HG03457 (cell line): Measurements from ENCODE around the gene PIGO.

Experiments
- ATAC-seq: cut with Tn5 transposase; IDR thresholded peaks from one replicate; pipeline ENCODE4 v1.9.1; 2021; ENCODE audit warnings: moderate number of reproducible peaks; ENCODE audit not compliant: unreplicated experiment

PIGO gene

DNA sequence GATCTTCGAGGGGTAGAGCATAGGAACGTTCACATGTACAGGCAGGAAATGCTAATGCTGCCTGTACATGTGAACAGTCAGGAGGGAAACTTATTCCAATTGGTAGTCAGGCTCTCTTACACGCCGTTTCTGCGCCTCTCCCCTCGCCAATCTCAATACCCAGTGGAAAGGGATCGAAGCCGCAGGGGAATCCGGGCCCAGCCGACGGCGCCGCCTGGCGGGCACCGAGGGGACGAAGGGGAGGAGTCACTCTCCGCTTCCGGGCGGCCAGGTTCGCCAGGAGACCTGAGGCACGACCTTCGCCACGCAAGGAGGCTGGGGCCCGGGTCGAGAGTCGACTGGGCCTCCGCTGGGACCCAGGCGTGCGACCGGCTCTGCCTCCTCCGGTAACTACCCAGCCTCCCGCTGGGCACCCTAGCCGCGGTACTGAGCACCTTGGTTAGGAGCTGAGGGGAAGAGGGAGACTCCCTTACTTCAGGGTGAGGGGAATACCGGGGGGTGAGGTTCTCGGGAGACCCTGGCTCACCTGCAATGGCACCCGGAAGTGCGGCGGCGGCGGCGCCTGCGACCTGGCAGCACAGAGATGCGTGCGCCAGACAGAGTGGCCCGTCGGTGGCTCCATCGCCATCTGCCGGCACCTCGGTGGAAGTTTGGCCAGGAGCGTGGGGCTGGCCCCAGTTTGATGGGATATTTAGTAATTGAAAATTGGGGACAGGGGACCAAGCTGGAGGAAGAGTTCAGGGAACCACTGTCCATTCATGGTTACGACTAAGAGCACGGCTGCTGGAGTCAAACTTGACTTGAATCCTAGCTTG lies at the start of gene PIGO:
TSS of gene PIGO (minus strand) at position 557 of the 815 bp plus-strand sequence. CDS start 1,026 bp downstream, outside the sequence.
- ATAC-seq = peak; percentile 59

DNA sequence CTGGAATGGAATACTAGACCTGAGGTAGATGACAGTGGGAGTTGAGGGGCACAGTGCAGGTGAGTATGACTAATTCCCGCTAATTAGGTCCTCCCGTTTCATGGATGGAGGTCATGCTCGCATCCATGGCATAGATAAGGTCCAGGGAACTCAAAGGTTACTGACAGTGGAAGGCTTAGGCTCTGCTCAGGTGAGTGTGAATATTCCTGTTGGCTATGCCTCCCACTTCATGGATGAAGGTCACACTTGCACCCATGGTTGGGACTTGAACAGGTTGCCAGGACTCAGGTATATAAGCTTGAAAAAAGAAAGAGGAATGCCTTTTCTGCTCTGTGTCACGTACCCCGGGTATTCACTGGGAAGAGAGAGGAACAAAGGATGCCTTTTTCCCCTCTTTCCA lies 45.6 kb upstream of the PIGO start:
- no peak for ATAC-seq

DNA sequence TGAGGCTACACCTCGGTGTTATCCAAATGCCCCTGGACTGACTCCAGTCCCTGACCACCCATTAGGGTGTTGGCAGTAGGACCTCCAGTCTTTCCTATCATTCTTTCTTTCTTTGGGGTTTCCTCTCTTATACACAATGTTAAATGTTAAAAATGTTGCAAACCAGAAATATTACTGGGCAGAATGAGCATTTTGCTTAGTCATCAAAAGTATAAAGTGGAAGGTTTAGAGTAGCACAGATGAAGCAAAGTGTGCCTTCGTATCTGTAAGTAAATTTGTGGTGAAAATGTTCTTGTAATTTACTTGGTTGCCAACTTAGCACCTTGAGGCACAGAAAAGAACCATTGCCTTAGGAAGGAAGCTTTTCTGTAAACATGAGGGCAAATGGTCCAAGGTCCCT lies 43.7 kb upstream of the PIGO start:
- no peak for ATAC-seq

DNA sequence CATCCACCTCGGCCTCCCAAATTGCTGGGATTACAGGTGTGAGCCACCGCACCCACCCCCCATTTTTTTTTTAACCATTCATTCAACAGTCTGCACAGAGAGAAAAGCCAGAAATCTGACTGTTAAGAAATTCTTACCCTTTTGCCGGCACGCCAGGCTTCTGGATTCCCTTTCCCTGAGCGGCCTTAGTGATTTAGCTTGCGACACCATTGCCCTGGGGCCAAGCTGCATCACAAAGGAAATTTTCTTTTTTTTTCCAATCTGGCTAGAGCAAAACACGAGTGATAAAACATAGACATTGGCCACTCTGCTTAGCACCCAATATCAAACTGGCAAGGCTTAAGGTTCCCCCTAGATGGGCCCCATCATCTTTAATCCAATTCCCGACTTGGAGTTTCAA lies 40.5 kb upstream of the PIGO start:
- ATAC-seq = no peak

GRCh38 chr9:35135988-35136387 lies 39.6 kb upstream of the PIGO start:
- ATAC-seq = no peak

DNA sequence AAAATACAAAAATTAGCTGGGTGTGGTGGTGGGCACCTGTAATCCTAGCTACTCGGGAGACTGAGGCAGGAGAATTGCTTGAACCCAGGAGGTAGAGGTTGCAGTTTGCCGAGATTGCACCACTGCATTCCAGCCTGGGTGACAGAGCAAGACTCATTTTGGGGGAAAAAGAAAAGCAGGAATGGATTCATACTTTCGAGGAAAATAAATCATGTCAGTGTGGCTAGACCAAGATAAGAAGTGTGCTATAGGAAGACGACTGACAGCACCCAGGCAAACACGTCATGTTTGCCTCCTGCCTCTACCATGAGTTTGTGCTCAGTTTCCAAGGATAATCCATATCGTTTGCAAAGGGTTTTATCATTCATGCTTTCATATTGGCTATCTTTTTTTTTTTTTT lies 38.5 kb upstream of the PIGO start:
- no peak for ATAC-seq

DNA sequence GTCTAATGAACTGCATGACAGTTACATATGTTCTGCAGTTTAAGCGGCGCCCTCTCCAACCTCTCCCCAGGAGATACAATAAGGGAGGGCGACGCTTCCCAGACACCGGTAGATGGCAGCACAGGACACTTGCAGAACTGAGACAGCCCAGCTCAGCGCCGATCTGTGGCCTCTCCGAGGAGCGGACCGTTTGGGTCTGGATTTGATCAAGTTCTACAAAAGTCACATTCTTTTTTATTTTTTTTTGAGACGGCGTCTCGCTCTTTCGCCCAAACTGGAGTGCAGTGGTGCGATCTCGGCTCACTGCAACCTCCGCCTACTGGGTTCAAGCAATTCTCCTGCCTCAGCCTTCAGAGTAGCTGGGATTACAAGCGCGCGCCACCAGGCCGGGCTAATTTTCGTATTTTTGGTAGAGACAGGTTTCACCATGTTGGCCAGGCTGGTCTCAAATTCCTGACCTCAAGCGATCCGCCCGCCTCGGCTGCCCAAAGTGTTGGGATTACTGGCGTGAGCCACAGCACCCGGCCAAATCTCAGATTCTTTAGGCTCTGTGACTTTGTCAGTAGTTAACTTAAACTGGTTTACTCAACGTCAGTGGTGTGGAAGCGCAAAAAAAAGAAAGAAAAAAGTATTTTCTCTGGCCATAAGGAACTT lies 20.6 kb upstream of the PIGO start:
- peak; percentile 39 for ATAC-seq

DNA sequence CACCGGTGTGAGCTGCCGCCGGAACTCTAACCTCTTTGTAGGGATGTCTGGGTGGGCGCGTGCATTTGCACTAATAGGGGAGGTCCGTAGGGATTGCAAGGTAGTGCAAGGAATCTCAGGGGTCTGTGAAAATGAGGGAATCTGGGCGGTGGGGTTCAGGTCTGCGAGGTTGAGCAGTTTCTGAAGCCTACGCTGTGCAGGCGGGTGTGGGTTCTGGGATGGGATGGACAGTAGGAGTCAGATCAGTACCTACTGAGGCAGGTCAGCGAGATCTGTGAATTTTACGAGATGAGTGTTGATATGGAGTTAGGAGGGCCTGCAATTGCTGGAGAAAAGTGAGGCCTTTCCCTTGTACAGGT lies 20.1 kb upstream of the PIGO start:
- no peak for ATAC-seq

DNA sequence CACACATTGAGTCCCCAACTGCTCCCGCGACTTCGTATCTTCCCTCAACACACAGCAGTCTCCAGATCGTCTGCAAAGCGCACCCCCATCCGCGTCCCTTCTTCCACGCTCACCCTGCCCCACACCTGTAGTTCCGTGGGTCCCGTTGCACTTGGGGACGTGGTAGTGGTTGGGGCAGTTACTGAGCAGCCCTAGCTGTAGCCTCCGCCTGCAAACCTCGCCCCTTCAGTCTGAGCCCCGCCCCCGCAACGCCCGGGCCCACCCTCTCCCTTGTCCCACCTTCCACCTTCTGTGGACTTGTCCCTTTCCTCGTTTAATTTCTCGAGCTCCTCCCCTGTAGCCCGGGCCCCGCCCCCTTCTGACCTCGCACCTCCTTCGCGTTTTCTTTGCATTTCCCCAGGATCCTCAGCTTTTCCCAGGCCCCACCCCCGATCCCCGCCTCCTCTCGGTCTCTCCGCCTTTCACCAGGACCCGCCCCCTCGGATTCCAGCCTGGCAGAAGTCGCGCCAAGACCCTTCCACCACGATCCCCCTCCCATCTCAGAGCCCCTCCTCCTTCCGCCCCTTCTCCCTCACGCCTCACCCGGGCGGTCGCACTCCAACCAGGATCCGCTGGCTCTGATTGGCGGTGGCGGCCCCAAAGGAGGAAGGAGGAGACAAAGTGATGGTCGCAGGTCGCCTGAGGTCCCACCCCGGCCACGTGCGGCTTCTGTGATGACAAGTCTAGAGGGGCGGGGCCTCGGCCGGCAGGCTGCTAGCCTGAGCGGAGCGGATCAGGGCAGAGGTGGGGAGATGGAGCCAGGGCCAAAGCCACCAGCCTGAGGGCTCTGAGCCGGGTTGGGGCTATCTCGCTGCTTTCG lies 19.5 kb upstream of the PIGO start, which contains the start of gene ATOSB:
TSS of gene ATOSB (minus strand) at position 183 of the 859 bp plus-strand sequence. CDS start 7,588 bp downstream, outside the sequence.
- ATAC-seq = peak; percentile 50

DNA sequence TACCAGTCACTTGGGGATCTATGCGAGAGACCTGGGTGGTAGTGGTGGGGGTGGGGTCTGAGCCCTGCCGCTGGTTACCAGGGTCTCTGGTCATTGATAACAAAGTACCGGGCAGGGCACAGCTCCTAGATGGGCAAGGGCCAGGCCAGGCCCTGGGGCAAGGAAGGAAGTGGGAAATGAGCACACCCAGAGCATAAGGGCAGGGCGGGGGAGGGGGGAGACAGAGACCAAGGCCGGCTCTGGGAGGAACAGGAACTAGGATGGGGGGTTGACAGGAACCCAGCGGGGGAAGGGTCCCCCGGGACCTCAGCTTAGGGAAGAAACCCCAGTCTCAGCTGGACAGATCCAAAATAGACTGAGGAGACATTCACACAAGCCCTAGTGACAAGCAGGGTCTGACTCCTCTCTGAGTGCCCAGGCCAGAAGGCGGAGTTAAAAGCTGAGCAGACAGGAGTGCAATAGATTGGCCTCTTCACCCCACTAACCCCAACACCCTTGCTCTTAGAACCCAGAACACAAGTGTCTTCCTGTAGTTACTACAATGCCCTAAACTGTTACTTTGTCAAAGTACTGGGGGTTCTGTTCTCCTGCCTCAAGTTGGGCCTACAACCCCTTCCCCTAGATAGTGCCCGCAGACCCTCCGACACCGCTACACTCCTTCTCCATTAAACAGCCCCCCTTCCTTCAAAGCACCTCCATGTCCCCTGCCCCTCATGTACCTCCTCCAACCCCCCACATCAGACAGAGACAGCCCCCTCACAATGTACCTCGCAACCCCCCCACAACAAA lies 18.6 kb upstream of the PIGO start:
- ATAC-seq = no peak

DNA sequence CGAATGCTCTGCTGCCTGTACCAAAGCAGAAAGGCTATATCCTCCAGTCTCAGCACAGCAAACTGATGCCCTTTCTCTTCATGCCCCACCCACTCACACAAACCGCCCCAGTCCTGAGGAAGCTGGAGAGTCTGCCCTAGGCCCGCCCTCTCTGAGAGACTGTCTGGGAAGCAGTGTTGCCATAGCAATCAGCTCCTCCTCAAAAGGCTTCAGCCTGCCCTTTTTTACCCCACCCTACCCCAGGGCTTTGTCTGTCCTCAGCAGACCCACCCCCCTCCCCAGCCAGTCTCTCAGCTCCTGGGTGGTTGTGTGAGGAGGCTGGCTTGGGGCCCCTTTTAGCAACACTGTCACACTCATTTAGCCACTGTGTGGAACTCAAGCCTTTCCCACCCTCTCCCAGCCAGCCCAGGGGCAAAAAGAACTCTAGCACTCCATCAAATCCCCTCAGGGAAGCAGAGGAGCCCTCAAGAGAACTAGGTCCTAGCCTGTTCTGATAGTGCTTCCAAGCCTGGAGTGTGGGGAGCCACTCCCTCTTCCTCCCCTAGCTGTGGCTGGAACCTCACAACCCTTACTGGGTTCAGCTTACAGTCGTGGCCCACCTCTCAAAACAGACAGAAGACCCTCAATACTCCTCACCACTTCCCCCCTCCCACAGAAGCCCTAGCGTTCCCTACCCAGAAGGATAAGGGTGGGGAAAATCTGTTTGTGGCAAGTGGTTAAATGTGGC lies 17.9 kb upstream of the PIGO start:
- no peak for ATAC-seq

DNA sequence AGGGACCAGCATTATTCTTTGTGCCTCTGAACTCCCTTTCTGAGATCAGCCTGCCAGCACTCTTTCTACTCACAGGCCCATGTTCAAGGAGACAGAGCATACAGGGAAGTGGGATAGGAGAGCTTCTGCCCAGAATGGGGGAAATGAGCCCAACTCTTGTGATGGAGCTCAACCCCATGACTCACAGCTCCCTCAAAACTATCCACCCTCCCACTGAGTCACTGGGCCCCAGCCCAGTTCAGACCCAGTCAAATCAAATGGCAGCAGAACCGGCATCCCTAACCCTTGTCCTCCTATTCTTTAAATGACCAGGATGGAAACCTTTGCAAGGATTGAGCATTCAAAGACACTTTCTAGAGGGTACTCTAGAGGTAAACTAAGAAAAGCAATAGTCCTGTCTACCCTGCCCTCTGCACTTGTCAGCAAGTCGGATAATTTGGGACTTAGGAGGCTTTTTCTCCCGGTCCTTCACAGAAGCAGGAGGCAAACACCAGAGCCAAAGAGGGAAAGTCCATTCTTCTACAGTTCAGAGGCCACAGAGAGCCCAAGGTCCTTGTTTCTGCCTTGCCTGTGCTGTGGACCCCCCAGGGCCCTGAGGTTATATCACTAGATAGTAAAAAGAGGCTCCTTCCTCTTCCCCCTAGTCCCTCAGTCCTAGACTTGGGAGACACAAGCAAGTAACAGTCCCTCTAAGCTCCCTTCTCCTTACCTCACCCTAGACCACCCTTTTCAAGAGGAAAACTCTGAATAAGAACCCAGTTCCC lies 16.0 kb upstream of the PIGO start:
- no peak for ATAC-seq

DNA sequence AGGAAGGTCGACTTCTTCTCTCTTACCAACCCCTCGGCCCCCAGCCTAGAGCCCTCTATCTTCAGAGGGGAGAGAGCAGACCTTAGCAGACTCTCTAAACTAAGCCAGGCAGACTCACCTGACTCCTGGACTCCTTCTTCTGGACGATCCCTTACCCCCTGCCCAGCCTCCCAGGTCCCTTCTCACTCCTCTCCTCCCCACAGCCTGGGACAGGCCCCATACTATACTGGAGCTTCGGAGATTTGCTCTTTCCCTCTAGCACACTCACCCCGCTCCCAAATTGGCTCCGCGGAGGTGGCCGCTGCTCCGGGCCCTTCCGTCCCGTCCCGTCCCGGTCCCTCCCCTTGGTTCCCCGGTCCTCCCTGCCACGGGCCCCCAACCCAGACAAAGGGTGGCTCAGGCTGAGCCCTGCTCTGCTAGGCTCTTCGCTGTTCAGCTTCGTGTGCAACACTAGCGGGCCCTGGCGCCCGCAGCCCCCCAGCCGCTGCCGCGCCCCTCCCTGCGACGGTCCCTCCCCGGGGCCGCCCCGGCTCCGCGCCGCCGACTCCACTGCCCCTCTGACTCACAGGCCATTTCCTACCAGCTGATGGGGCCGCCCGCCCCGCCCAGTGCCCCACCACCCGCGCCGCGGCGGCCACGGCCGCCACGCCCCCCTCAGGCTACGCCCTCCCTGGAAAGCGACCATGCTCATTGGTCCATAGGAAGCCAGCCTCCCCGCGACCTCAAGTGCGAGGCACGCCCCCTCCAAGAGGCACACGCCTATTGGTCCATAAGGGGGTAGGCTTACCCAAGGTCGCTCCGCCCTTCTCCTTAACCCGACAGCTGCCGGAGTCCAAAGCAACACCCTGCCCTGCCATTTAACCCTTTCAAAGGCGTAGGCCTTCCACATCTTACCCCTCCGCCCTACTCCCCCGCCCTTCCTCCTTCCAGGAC lies 14.9 kb upstream of the PIGO start:
- ATAC-seq = peak; percentile 66

- no peak for ATAC-seq
These were observed 14.0 kb upstream of the PIGO start for GRCh38 chr9:35110327-35110761.

DNA sequence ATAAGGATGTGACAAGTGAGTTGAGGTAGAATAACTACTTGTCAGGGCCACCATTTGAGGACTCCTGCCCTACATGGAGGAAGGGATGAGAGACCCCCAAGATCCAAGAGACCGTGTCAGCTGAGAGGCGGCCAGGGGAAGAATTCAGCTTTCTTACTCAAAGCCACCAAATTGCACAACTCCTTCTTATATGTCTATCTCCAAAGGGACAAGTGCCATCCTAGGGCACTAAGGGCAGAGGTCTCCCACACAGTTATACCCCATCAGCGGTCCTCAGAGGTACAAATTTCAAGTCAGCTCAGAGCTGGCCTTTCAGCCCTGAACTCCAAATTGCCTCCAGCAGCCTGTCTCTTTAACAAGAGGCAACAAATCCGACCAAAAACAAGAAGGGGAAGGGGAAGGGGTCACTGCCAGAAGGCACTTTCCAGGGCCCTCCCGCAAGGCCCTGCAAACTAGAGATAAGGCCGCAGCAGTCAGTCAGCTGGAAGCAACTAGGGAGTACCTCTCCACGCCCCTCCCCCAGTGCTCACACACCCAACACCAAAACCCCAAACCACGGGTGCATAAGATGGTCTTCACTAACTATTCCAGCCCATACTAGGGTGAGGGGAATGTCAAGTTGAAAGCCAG lies 12.7 kb upstream of the PIGO start:
- ATAC-seq = no peak

DNA sequence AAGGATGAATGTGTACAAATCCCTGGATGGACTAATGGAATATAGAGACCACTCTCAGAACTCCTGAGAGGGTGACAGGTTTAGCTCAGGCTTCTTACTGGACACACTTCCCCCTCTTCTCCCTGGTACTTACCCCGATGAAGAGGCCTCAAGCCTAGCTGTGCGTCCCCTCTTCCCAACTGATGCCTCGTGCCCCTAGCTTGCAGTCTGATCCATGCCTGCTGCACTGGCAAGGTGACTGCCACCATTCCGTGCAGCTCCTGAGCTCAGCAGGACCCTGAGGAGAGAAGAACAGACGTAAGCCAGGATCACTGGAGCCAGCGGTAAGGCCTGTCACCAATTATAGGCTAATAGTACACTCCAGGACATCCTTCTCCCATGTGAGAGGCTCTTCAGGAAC lies 12.1 kb upstream of the PIGO start:
- ATAC-seq = no peak
